Small intestine (tissue), 7 donors: ENCODE data around the gene SEMA4D. TPM values are rescaled to one million over a fixed set of nuclear protein-coding genes. Genes with fewer than 3 reads are reported as not detected.

Experiments used
- DNase-seq, 2 donors: peaks; one replicate each; pipeline versions ENCODE4 v3.0.0 to v3.0.0-alpha.2; 2013
- FAIRE-seq: peaks from 2 replicates; lab custom pipeline; 2012; peaks lifted over from hg19 to GRCh38; lab: Jason Lieb, UNC
- H3K27ac ChIP-seq, 3 donors: one replicate each; pipeline ENCODE4 v1.5.1; 2013; ENCODE audit warnings: low read length in 2 of 3, mild to moderate bottlenecking in 2 of 3, control low read depth in 1 of 3, inconsistent platforms in 1 of 3, low read depth in 1 of 3, moderate library complexity in 1 of 3
- H3K27me3 ChIP-seq, 3 donors: one replicate each; pipeline ENCODE4 v1.6.1; 2013; ENCODE audit warnings: low read length in 3 of 3, inconsistent platforms in 1 of 3; ENCODE audit not compliant: control insufficient read depth in 3 of 3, insufficient read depth in 3 of 3
- H3K36me3 ChIP-seq, 3 donors: one replicate each; pipeline ENCODE4 v1.6.1; 2013; ENCODE audit warnings: low read length in 3 of 3, inconsistent platforms in 1 of 3, low read depth in 1 of 3, mild to moderate bottlenecking in 1 of 3, moderate library complexity in 1 of 3; ENCODE audit not compliant: control insufficient read depth in 3 of 3, insufficient read depth in 2 of 3
- H3K4me1 ChIP-seq, 3 donors: one replicate each; pipeline ENCODE4 v1.6.1; 2013; ENCODE audit warnings: low read length in 2 of 3, inconsistent platforms in 1 of 3, low read depth in 1 of 3, mild to moderate bottlenecking in 1 of 3, moderate library complexity in 1 of 3; ENCODE audit not compliant: control insufficient read depth in 3 of 3, insufficient read depth in 2 of 3
- H3K4me3 ChIP-seq, 3 donors: one replicate each; pipeline ENCODE4 v1.5.1; 2013; ENCODE audit warnings: low read length in 3 of 3, control low read depth in 1 of 3, inconsistent platforms in 1 of 3, low read depth in 1 of 3, mild to moderate bottlenecking in 1 of 3, moderate library complexity in 1 of 3
- H3K9me3 ChIP-seq, 2 donors: one replicate each; pipeline ENCODE4 v1.6.1; 2013; ENCODE audit warnings: low read depth in 1 of 2, low read length in 1 of 2; ENCODE audit not compliant: control insufficient read depth in 2 of 2, insufficient read depth in 1 of 2
- WGBS, 3 donors: extraction: QIAGEN DNeasy Blood & Tissue Kit; methylation state at CpG; one replicate each; pipeline ENCODE4 v1.1.7; 2013; 5-methylcytosine and 5-hydroxymethylcytosine counted together
- polyA plus RNA-seq, 4 donors: library from polyadenylated mRNA; stranded (reverse) in 3 of 4; unstranded in 1 of 4; fragments of 200-250 nt in 3 of 4; fragments of 120-200 nt in 1 of 4; gene quantifications; one replicate each; pipeline versions ENCODE4 v1.2.1 to v1.2.3, GENCODE V29; 2013
- donor health status: healthy with polysubstance abuse.
- donor health status: control.
- donor health status: control.
- donor health status: Bipolar disorder and iron deficiency.
- donor health status: healthy.

SEMA4D gene
- polyA plus RNA-seq, 4 donors = 0.67 to 29.7 (median 6.7) TPM

DNA sequence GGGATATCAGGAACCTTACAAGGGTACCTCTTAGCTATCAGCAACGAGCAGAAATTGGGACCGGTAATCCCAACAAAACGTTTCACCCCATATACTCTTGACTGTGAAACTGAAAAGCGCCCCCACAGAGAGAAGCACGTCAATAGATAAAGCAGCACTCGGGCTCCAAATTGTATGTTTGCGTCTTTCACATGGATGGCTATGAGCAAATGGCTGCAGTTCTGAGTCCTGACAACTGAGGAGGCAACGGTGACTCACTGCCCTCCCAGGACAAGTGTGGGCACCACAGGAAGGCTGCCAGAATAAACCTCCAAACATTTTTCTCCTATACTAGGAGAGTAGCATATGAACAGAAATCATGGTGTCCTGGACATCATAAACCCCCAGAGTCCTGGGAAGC lies 36.6 kb downstream of the SEMA4D start:
- no peak overlapping the region for H3K27ac ChIP-seq
- 76 to 82% (median 79%) methylated on average over 8 of the region's 8 CpGs for WGBS, 3 donors
- H3K27me3 ChIP-seq = no peaks in the 10 kb centered on the region
- H3K4me3 ChIP-seq = no peak overlapping the region
- no peak for FAIRE-seq
- H3K4me1 ChIP-seq = no peaks in the 10 kb centered on the region
- H3K9me3 ChIP-seq = no peaks in the 10 kb centered on the region
- DNase-seq = no peak
- H3K36me3 ChIP-seq = peaks cover 0 to 19% (median 0%) of the 10 kb centered on the region in 3 donors

DNA sequence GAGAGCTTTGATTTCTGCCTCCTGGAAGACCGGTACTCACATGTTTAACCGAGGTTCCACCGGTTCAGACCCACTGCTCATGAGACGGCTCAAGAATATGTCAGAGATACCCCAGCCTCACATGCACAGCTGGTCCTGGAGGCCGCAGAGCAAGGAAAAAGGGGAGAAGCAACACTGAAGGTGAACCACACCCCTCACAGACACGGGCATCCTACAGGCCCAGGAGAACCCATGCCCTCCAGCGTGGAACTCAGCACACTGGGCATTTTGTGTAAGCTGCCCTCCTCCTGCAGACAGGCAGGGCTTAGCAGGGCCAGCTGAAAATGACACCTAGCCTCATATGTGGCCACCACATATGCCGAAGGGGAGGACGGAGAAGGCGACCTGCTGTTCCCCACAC lies 37.4 kb downstream of the SEMA4D start:
- Histone ChIP-seq H3K9me3 (no peaks in the 10 kb centered on the region), H3K36me3 (peaks cover 0 to 23% (median 0%) of the 10 kb centered on the region in 3 donors), H3K4me3 (no peak overlapping the region), H3K27ac (no peak overlapping the region), H3K27me3 (no peaks in the 10 kb centered on the region), H3K4me1 (no peaks in the 10 kb centered on the region)
- WGBS, 3 donors = 88 to 93% (median 92%) methylated on average over 10 of the region's 10 CpGs
- DNase-seq (no peak), FAIRE-seq (no peak)

DNA sequence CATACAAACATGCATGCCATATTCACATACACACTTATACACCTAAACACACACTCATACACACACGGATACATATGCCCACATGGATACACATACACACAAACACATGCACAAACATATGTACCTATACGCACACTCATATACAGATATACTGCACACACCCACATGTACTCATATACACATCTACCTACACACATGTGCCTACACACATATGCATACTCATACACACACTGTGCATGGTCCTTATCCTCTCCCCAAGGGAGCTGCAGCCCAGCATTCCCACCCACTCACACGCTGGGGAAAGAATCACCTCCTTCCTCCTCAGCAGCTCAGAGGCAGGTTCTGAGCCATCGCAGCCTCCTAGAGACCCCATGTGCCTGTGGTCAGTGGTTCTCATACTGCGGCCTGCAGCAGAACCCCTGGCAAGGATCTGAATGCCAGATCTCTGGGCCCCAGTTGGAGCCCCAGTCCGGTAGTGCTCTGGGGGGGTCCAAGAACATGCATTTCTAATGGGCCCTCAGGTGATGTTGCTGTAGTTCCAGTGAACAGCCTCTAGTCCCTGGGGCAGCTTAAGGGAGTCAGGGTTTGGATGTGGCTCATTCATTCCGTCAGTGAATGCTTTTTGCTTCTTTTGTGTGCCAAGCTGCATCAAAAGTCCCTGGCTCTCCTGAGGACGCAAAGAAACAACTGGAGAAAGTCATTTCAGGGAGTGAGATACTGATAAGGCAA lies 39.0 kb downstream of the SEMA4D start:
- no peak for DNase-seq
- peaks cover 0 to 37% (median 0%) of the 10 kb centered on the region in 3 donors for H3K36me3 ChIP-seq
- 90 to 95% (median 91%) methylated on average over 8 of the region's 8 CpGs for WGBS, 3 donors
- H3K27me3 ChIP-seq = no peaks in the 10 kb centered on the region
- H3K4me3 ChIP-seq = no peak overlapping the region
- H3K4me1 ChIP-seq = no peaks in the 10 kb centered on the region
- FAIRE-seq = no peak
- no peak overlapping the region for H3K27ac ChIP-seq
- no peaks in the 10 kb centered on the region for H3K9me3 ChIP-seq

GRCh38 chr9:89457376-89457855 lies 40.5 kb downstream of the SEMA4D start:
- no peak for FAIRE-seq
- DNase-seq = no peak
- Histone ChIP-seq H3K36me3 (peaks cover 0 to 49% (median 0%) of the 10 kb centered on the region in 3 donors), H3K4me1 (no peaks in the 10 kb centered on the region), H3K4me3 (no peak overlapping the region), H3K9me3 (no peaks in the 10 kb centered on the region), H3K27me3 (no peaks in the 10 kb centered on the region), H3K27ac (peak overlapping the region in 1 of 3 donors; percentile 3)
- 86 to 91% (median 91%) methylated on average over 9 of the region's 9 CpGs for WGBS, 3 donors

DNA sequence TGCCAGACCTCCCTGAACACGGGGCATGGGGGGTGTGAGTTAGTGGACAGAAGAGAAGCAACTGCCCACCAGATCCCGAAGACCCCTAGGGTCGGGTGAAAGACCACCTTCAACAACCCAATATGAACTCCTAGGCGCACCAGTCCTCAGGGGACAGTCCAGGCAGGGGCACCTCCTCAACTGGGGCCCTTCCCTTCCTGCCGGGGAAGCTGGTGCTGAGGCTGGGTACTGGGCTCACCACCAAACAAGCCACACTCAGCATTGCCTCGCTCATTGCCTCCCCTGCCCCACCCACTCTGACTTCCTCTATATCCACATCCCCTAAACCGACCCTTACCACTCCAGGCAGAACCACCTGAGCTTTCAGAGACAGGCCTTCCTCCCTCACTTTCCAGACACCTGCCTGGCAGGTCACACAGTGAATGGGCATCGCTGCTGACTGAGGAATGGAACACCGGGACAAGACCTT lies 42.5 kb downstream of the SEMA4D start:
- H3K27ac ChIP-seq = no peak overlapping the region
- H3K36me3 ChIP-seq = peaks cover 0 to 46% (median 0%) of the 10 kb centered on the region in 3 donors
- WGBS, 3 donors = 71 to 92% (median 82%) methylated on average over 8 to 9 of the region's 9 CpGs
- DNase-seq (no peak), FAIRE-seq (no peak)
- no peaks in the 10 kb centered on the region for H3K9me3 ChIP-seq
- H3K27me3 ChIP-seq = no peaks in the 10 kb centered on the region
- no peak overlapping the region for H3K4me3 ChIP-seq
- H3K4me1 ChIP-seq = no peaks in the 10 kb centered on the region

DNA sequence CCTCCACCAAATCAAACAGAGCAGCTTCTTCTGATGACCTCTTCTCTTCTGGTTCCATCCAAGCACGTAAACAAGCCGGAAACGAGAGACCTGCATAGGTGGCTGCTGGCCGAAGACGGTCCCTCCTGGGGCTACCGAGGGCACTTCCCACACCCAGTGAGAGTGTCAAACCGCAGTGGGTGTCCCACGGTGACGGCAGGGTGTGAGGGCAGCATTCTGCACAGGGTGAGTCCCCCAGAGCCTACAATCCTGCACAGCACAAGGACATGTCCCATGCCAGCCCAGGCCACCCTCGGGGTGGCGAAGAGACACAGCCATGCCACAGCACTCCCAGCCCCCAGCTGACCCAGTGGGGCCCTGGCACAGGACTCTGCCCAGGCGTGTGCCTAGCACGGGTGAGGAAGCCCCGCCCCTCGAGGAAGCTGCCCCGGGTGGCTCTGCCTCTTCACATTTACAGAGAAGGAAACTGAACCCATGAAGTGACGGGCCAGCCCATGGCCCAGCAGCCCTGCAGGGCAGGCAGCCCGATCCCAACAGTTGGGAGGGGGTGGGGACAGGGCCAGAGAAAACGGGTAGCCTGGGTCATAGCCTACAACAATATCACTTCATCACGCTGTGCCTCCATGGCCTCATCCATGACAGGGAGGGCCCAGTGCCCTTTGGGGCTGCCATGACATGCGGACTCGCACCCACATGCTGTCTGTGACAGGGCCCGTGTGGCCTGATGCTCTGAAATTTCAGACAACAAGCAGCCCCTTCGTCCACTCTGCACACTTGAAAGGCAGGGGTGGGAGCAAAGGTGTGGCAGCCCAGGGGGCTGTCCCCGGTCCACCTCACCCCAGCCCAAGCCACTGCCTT lies 43.2 kb downstream of the SEMA4D start:
- H3K9me3 ChIP-seq = no peaks in the 10 kb centered on the region
- no peak for DNase-seq
- peaks cover 0 to 44% (median 0%) of the 10 kb centered on the region in 3 donors for H3K36me3 ChIP-seq
- WGBS, 3 donors = 86 to 90% (median 87%) methylated on average over 24 to 25 of the region's 25 CpGs
- H3K27ac ChIP-seq = no peak overlapping the region
- no peaks in the 10 kb centered on the region for H3K27me3 ChIP-seq
- H3K4me3 ChIP-seq = no peak overlapping the region
- no peak for FAIRE-seq
- no peaks in the 10 kb centered on the region for H3K4me1 ChIP-seq

DNA sequence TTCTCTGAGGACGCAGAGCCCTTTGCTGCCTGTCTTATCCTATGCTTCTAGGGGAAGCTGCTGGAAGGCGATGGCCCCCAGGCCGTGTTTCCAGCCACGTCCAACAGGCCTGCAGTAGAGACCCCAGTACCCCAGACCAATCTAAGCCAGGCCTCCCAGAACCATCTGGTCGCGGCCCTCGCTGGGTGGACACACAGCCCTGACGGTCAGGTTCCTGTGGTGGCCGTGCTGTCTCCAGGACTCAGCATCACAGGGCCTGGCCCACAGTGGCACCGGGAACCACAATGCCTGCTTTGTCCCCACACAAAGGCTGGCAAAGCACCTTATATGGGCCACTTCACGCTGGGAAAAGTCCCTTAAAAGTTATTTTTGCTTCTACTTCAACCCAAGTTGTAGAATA lies 44.5 kb downstream of the SEMA4D start:
- DNase-seq (no peak), FAIRE-seq (no peak)
- Histone ChIP-seq H3K27ac (no peak overlapping the region), H3K27me3 (no peaks in the 10 kb centered on the region), H3K9me3 (no peaks in the 10 kb centered on the region), H3K4me1 (no peaks in the 10 kb centered on the region), H3K4me3 (no peak overlapping the region), H3K36me3 (peaks cover 0 to 47% (median 3%) of the 10 kb centered on the region in 3 donors)
- WGBS, 3 donors = 83 to 94% (median 88%) methylated on average over 11 of the region's 11 CpGs

GRCh38 chr9:89452561-89452960 lies 45.4 kb downstream of the SEMA4D start:
- Histone ChIP-seq H3K4me1 (no peaks in the 10 kb centered on the region), H3K36me3 (peaks cover 0 to 53% (median 3%) of the 10 kb centered on the region in 3 donors), H3K9me3 (no peaks in the 10 kb centered on the region), H3K4me3 (no peak overlapping the region), H3K27me3 (no peaks in the 10 kb centered on the region), H3K27ac (no peak overlapping the region)
- FAIRE-seq (no peak), DNase-seq (no peak)
- 93 to 97% (median 94%) methylated on average over 7 of the region's 7 CpGs for WGBS, 3 donors
